Upper lobe of left lung (tissue), 6 donors: ENCODE measurements around the gene VAPA. TPM values are rescaled to one million over a fixed set of nuclear protein-coding genes. Genes with fewer than 3 reads are reported as not detected.

Source experiments
- ATAC-seq, 2 donors: fragments of 200-7000 bp; cut with Tn5 transposase; one replicate each; pipeline ENCODE4 v1.9.1; 2022; ENCODE audit warnings: mild to moderate bottlenecking in 2 of 2, moderate library complexity in 2 of 2; ENCODE audit not compliant: low FRiP score in 2 of 2
- DNase-seq, 2 donors: peaks; one replicate each; pipeline ENCODE4 v3.0.0-alpha.2; 2019 to 2020
- H3K27ac ChIP-seq, 4 donors: fragments of 200-600 bp; sonication (generic); one replicate each; pipeline ENCODE4 v1.5.1; 2016 to 2019
- H3K27me3 ChIP-seq, 4 donors: fragments of 200-600 bp; sonication (generic); one replicate each; pipeline ENCODE4 v1.5.1; 2017 to 2019
- H3K36me3 ChIP-seq, 4 donors: fragments of 200-600 bp; sonication (generic); one replicate each; pipeline ENCODE4 v1.5.1; 2016 to 2019
- H3K4me1 ChIP-seq, 4 donors: fragments of 200-600 bp; sonication (generic); one replicate each; pipeline ENCODE4 v1.5.1; 2018 to 2019
- H3K4me3 ChIP-seq, 4 donors: fragments of 200-600 bp; sonication (generic); one replicate each; pipeline ENCODE4 v1.5.1; 2017 to 2019; ENCODE audit warnings: mild to moderate bottlenecking in 2 of 4, moderate library complexity in 1 of 4
- H3K9me3 ChIP-seq, 4 donors: fragments of 200-600 bp; sonication (generic); one replicate each; pipeline ENCODE4 v1.5.1; 2018 to 2019
- EP300 ChIP-seq, 4 donors: sonication (generic); formaldehyde crosslinking; IDR thresholded peaks; one replicate each; pipeline ENCODE4 v1.5.1; 2017; ENCODE audit warnings: antibody characterized with exemption in 4 of 4, control low read depth in 2 of 4
- POLR2A ChIP-seq, 4 donors: fragments of 450-650 bp; IDR thresholded peaks; one replicate each; pipeline ENCODE4 v1.5.1; 2016 to 2017; ENCODE audit warnings: antibody characterized with exemption in 4 of 4, mild to moderate bottlenecking in 2 of 4
- POLR2AphosphoS5 ChIP-seq, 2 donors: sonication (generic); formaldehyde crosslinking; IDR thresholded peaks; one replicate each; pipeline ENCODE4 v1.5.1; 2017; ENCODE audit warnings: antibody characterized with exemption in 2 of 2
- WGBS, 2 donors: methylation state at CpG; one replicate each; pipeline ENCODE4 v1.1.5; 2017 to 2018; 5-methylcytosine and 5-hydroxymethylcytosine counted together
- total RNA-seq, 6 donors: library from RNA; depleted of rRNA in 4 of 6; stranded (reverse); fragments of >200 nt in 4 of 6; gene quantifications; one replicate each; pipeline versions ENCODE4 v1.1.0 to v1.2.1, GENCODE V29; 2016 to 2021
- TF ChIP-seq, protein P1 (sequence below), 6 experiments: fragments of 450-650 bp in 4 of 6; fragments of 200-600 bp in 2 of 6; sonication (generic) in 2 of 6; IDR thresholded peaks; one replicate each; pipeline ENCODE4 v1.5.1; 2016 to 2019; ENCODE audit warnings: antibody characterized with exemption in 6 of 6
- donor health status: DM: no; HTN: no; CAD: no; lungs with moderate emphysema.
- donor health status: DM: no; HTN: yes; CAD: no; lungs with severe emphysema.

The VAPA gene
- total RNA-seq, 6 donors from 2014 or later, result 233 to 566 (median 285) TPM

- H3K36me3 ChIP-seq, result no peaks in the 10 kb centered on the region
- DNase-seq (no peak), ATAC-seq (no peak)
- H3K4me3 ChIP-seq, result peak overlapping the region in 2 of 4 donors; percentile 82 to 96
- H3K27me3 ChIP-seq, result no peaks in the 10 kb centered on the region
- 70 to 73% methylated on average over 3 of the region's 3 CpGs for WGBS, 2 donors
- no peaks in the 10 kb centered on the region for H3K9me3 ChIP-seq
- TF ChIP-seq, protein P1, sequence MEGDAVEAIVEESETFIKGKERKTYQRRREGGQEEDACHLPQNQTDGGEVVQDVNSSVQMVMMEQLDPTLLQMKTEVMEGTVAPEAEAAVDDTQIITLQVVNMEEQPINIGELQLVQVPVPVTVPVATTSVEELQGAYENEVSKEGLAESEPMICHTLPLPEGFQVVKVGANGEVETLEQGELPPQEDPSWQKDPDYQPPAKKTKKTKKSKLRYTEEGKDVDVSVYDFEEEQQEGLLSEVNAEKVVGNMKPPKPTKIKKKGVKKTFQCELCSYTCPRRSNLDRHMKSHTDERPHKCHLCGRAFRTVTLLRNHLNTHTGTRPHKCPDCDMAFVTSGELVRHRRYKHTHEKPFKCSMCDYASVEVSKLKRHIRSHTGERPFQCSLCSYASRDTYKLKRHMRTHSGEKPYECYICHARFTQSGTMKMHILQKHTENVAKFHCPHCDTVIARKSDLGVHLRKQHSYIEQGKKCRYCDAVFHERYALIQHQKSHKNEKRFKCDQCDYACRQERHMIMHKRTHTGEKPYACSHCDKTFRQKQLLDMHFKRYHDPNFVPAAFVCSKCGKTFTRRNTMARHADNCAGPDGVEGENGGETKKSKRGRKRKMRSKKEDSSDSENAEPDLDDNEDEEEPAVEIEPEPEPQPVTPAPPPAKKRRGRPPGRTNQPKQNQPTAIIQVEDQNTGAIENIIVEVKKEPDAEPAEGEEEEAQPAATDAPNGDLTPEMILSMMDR (IDR thresholded peaks at IDR 0.05), result no peak
- TF ChIP-seq POLR2AphosphoS5 (IDR thresholded peaks at IDR 0.05) (no peak), EP300 (IDR thresholded peaks at IDR 0.05) (no peak), POLR2A (IDR thresholded peaks at IDR 0.05) (no peak)
- peak overlapping the region in 3 of 4 donors; percentile 94 to 100 (median 99) for H3K27ac ChIP-seq
- H3K4me1 ChIP-seq, result peaks cover 53 to 72% (median 63%) of the 10 kb centered on the region in 4 donors
These were observed 3.0 kb downstream of the VAPA start for GRCh38 chr18:9916808-9917207.

GRCh38 chr18:9918016-9918680, 4.3 kb downstream of the VAPA start:
- Histone ChIP-seq H3K27ac (peak overlapping the region in 3 of 4 donors; percentile 22 to 100 (median 99)), H3K36me3 (no peaks in the 10 kb centered on the region), H3K27me3 (no peaks in the 10 kb centered on the region), H3K9me3 (no peaks in the 10 kb centered on the region), H3K4me3 (no peak overlapping the region), H3K4me1 (peaks cover 58 to 78% (median 69%) of the 10 kb centered on the region in 4 donors)
- ATAC-seq, result no peak
- 19 to 29% methylated on average over 2 of the region's 2 CpGs for WGBS, 2 donors
- no peak for TF ChIP-seq POLR2A (IDR thresholded peaks at IDR 0.05)
- no peak for TF ChIP-seq POLR2AphosphoS5 (IDR thresholded peaks at IDR 0.05)
- no peak for TF ChIP-seq EP300 (IDR thresholded peaks at IDR 0.05)
- DNase-seq, result no peak

DNA sequence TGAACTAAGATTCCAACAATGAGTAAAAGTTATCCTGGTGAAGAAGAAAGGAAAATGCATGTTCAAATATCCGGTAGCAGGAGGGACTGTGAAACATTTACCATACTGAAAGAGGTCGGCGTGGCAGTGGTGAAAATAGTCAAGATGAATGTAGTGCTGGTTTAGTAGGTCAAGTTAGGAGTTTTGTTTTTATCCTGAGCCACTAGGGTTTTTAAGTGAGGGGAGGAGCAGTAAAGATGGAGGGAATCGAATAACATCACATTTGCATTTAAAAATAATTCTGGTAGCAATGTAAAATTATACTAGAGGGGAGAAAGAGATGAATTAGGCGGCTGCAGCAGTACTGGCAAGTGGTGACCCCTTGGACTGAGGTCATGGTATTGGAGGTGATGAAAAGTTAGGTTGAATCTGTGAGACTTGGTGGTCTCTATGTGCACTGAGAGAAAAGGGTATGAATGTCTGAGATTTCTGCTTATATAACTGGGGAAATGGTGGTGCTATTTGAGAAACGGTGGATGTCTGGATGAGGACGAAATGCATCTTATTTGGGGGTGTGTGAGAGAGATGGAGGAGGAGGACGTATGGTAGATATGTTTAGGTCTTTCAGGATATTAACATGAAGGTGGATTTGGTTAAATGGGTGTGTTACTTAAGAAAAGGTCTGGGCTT, 5.9 kb downstream of the VAPA start:
- DNase-seq (no peak), ATAC-seq (no peak)
- Histone ChIP-seq H3K36me3 (no peaks in the 10 kb centered on the region), H3K4me3 (no peak overlapping the region), H3K27ac (no peak overlapping the region), H3K4me1 (peaks cover 72 to 93% (median 77%) of the 10 kb centered on the region in 4 donors), H3K9me3 (no peaks in the 10 kb centered on the region), H3K27me3 (no peaks in the 10 kb centered on the region)
- 63 to 70% methylated on average over 8 of the region's 8 CpGs for WGBS, 2 donors
- TF ChIP-seq POLR2A (IDR thresholded peaks at IDR 0.05), result no peak
- TF ChIP-seq, protein P1 (IDR thresholded peaks at IDR 0.05), result no peak

DNA sequence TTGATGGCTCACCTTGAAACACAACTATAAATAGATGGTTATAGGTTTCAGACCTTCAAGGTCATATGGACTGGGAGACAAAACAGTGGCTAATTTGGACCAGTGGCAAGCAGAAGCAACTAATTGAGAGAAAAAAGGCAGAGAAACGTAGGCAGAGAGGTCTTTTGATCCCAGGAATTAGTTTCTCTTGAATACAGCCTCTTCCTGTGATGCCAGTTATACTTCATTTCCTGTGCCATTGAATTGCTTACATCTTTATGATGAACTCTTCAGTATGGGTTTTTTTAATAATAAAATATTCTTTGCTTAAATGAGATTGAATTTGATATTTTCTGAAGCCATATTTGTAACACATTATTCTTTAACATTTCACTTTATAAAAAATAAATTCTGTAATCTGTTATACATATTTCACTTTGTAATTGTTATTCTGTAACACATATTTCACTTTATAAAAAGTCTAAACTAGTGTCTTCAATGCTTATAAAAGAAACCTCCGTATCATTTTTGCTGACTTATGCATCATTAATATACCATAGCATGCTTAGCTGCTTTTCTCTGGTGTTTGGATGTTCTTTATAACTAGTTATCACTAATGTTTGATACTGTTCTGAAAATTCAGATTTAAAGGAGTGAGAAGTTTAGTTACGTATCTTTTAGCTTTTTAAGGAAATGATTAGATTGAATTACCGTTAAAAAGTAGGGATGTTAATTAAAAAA, 8.9 kb downstream of the VAPA start:
- no peaks in the 10 kb centered on the region for H3K9me3 ChIP-seq
- TF ChIP-seq POLR2AphosphoS5 (IDR thresholded peaks at IDR 0.05) (no peak), POLR2A (IDR thresholded peaks at IDR 0.05) (no peak), EP300 (IDR thresholded peaks at IDR 0.05) (no peak)
- TF ChIP-seq, protein P1 (IDR thresholded peaks at IDR 0.05), result no peak
- H3K4me1 ChIP-seq, result peaks cover 83 to 97% (median 84%) of the 10 kb centered on the region in 4 donors
- H3K27ac ChIP-seq, result no peak overlapping the region
- DNase-seq (no peak), ATAC-seq (no peak)
- no peak overlapping the region for H3K4me3 ChIP-seq
- no peaks in the 10 kb centered on the region for H3K27me3 ChIP-seq
- no peaks in the 10 kb centered on the region for H3K36me3 ChIP-seq
- WGBS, 2 donors, result 47 to 54% methylated on average over 4 of the region's 4 CpGs

DNA sequence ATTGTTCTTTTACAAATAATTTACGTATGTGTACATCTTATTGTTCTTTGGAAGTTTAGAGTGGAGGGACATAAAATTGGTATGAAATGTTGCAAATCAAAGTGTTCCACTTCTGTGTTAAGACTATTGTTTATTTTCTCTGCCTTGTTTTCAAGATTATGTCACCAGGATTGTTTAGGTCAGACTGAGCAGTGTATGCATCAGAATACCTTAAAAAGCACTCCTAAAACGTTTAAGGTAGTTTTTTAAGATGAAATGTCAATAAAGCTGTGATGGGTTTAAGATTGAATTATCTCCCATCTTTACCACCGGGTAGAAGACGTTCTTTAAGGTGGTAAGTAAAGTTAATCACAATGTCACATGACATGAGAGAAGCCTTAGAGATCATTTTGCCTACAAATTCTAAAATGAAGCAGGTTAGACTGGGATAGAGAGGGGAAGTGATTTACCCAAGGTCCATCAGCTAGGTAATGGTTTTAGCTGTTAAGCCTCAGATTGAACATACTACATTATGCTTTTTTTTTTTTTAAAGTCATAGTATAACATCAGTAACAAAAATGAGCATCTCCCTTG, 10.6 kb downstream of the VAPA start:
- no peaks in the 10 kb centered on the region for H3K9me3 ChIP-seq
- 27 to 45% methylated on average over 4 of the region's 4 CpGs for WGBS, 2 donors
- TF ChIP-seq, protein P1 (IDR thresholded peaks at IDR 0.05), result no peak
- TF ChIP-seq POLR2AphosphoS5 (IDR thresholded peaks at IDR 0.05) (no peak), EP300 (IDR thresholded peaks at IDR 0.05) (no peak), POLR2A (IDR thresholded peaks at IDR 0.05) (no peak)
- DNase-seq, result no peak
- H3K27ac ChIP-seq, result peak overlapping the region in 1 of 4 donors; percentile 19
- H3K4me1 ChIP-seq, result peaks cover 80 to 97% (median 83%) of the 10 kb centered on the region in 4 donors
- no peaks in the 10 kb centered on the region for H3K27me3 ChIP-seq
- H3K4me3 ChIP-seq, result no peak overlapping the region
- no peak for ATAC-seq
- H3K36me3 ChIP-seq, result no peaks in the 10 kb centered on the region
